ENCODE measurements around the gene CROCC2.

The CROCC2 gene

DNA sequence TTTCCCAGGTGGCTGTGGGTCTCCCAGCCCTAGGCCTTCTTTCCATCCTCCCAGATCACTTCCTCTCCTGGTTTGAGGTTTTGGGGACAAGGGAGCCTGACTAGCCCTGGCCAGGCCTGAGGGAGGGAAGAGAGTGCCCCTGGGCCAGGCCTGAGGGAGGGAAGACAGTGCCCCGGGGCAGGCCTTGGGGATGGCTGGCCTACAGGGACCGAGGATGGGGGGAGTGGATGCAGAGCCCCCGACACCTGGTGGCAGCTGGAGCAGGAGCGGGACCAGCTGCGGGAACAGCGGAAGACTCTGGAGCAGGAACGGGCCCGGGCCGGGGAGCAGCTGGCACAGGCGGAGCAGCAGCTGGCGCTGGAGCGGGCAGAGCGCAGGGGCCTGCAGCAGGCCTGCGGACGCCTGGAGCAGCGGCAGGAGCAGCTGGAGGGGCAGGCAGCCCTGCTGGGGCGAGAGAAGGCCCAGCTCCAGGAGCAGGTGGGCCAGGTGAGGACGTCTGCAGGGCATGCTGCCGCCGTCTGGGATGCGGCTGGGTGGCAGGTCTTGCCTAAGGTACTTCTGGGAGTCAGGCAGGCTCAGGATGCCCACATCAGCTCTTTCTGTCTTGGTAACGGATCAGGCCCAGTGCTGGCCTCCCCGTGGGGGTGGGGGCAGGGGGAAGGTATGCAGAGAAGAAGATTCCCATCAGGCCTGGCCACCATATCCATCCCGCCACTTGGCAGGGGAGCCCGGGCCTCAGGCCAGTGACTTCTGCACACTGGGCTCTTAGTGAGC is 29.2 kb downstream of the CROCC2 start:
- Histone ChIP-seq H3K4me3 (ENCODE audit: low read depth, low read length) (no peak overlapping the region), H3K27ac (ENCODE audit: extremely low read depth, low read depth, low read length) (no peak overlapping the region), H3K4me1 (ENCODE audit: control insufficient read depth, insufficient read depth, low read length) (no peaks in the 10 kb centered on the region), H3K9me3 (ENCODE audit: control insufficient read depth, insufficient read depth, low read depth, low read length) (no peaks in the 10 kb centered on the region), H3K36me3 (ENCODE audit: control insufficient read depth in 2 of 2, insufficient read depth in 1 of 2, low read length in 2 of 2) (no peaks in the 10 kb centered on the region)
- TF ChIP-seq ZNF202 (tag by site-specific recombination; IDR thresholded peaks at IDR 0.05; ENCODE audit: borderline replicate concordance) (no peak), ZNF133 (tag by site-specific recombination; IDR thresholded peaks at IDR 0.05) (no peak), MYNN (tag by site-specific recombination; IDR thresholded peaks at IDR 0.05; ENCODE audit: borderline replicate concordance) (no peak), ZNF433 (tag by site-specific recombination; IDR thresholded peaks at IDR 0.05; ENCODE audit: low read depth) (no peak), ZNF366 (tag by site-specific recombination; conservative IDR thresholded peaks at IDR 0.05) (no peak)
- TF ChIP-seq, protein P1, sequence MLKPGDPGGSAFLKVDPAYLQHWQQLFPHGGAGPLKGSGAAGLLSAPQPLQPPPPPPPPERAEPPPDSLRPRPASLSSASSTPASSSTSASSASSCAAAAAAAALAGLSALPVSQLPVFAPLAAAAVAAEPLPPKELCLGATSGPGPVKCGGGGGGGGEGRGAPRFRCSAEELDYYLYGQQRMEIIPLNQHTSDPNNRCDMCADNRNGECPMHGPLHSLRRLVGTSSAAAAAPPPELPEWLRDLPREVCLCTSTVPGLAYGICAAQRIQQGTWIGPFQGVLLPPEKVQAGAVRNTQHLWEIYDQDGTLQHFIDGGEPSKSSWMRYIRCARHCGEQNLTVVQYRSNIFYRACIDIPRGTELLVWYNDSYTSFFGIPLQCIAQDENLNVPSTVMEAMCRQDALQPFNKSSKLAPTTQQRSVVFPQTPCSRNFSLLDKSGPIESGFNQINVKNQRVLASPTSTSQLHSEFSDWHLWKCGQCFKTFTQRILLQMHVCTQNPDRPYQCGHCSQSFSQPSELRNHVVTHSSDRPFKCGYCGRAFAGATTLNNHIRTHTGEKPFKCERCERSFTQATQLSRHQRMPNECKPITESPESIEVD (tag by site-specific recombination; IDR thresholded peaks at IDR 0.05): no peak
- ChIA-PET CTCF (no interaction called here), POLR2A (no interaction called here)

DNA sequence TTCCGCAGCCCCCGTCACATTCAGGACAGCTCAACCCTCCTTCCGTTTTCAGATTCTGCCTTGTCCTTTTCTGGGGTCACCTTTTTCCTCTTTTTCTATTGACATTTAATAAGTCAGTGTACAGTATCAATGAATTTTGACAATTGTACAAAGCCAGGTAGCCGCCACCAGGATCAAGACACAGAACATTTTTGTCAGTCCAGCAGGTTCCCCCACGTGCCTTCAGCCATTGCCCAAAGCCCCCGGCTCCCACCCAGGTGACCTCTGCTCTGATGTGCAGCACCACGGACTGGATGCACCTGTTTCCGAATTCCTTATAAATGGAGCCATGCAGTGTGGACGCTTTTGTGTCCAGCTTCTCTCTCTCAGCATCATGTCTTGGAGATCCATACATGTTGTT is 30.0 kb downstream of the CROCC2 start:
- ChIA-PET CTCF (no interaction called here), POLR2A (interaction anchor here (0.6 kb wide), 1 partner anchor 931 kb away, joined by 3 read pairs; no protein-coding TSS in a partner anchor)
- H3K36me3 ChIP-seq (ENCODE audit: control insufficient read depth in 2 of 2, insufficient read depth in 1 of 2, low read length in 2 of 2): no peaks in the 10 kb centered on the region
- H3K4me3 ChIP-seq (ENCODE audit: low read depth, low read length): no peak overlapping the region
- H3K9me3 ChIP-seq (ENCODE audit: control insufficient read depth, insufficient read depth, low read depth, low read length): no peaks in the 10 kb centered on the region
- no peak overlapping the region for H3K27ac ChIP-seq (ENCODE audit: extremely low read depth, low read depth, low read length)
- H3K4me1 ChIP-seq (ENCODE audit: control insufficient read depth, insufficient read depth, low read length): no peaks in the 10 kb centered on the region
- TF ChIP-seq ZSCAN16 (tag by site-specific recombination; IDR thresholded peaks at IDR 0.05) (no peak), HOXD13 (CRISPR knock-in tag; IDR thresholded peaks at IDR 0.05; ENCODE audit: borderline replicate concordance) (no peak), ZNF112 (tag by site-specific recombination; IDR thresholded peaks at IDR 0.05) (no peak), ZNF677 (tag by site-specific recombination; IDR thresholded peaks at IDR 0.05) (no peak), KLF9 (tag by site-specific recombination; IDR thresholded peaks at IDR 0.05; ENCODE audit: low read depth) (no peak), ZNF501 (tag by site-specific recombination; IDR thresholded peaks at IDR 0.05) (no peak), GLI4 (tag by site-specific recombination; IDR thresholded peaks at IDR 0.05) (no peak), GLI2 (tag by site-specific recombination; IDR thresholded peaks at IDR 0.05; ENCODE audit: borderline replicate concordance, low read depth) (no peak), ZNF549 (tag by site-specific recombination; IDR thresholded peaks at IDR 0.05) (no peak)
- TF ChIP-seq, protein P2, sequence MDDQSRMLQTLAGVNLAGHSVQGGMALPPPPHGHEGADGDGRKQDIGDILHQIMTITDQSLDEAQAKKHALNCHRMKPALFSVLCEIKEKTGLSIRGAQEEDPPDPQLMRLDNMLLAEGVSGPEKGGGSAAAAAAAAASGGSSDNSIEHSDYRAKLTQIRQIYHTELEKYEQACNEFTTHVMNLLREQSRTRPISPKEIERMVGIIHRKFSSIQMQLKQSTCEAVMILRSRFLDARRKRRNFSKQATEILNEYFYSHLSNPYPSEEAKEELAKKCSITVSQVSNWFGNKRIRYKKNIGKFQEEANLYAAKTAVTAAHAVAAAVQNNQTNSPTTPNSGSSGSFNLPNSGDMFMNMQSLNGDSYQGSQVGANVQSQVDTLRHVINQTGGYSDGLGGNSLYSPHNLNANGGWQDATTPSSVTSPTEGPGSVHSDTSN (CRISPR knock-in tag; IDR thresholded peaks at IDR 0.05): no peak
- TF ChIP-seq, protein P3, sequence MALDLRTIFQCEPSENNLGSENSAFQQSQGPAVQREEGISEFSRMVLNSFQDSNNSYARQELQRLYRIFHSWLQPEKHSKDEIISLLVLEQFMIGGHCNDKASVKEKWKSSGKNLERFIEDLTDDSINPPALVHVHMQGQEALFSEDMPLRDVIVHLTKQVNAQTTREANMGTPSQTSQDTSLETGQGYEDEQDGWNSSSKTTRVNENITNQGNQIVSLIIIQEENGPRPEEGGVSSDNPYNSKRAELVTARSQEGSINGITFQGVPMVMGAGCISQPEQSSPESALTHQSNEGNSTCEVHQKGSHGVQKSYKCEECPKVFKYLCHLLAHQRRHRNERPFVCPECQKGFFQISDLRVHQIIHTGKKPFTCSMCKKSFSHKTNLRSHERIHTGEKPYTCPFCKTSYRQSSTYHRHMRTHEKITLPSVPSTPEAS (tag by site-specific recombination; IDR thresholded peaks at IDR 0.05): no peak
- TF ChIP-seq, protein P4, sequence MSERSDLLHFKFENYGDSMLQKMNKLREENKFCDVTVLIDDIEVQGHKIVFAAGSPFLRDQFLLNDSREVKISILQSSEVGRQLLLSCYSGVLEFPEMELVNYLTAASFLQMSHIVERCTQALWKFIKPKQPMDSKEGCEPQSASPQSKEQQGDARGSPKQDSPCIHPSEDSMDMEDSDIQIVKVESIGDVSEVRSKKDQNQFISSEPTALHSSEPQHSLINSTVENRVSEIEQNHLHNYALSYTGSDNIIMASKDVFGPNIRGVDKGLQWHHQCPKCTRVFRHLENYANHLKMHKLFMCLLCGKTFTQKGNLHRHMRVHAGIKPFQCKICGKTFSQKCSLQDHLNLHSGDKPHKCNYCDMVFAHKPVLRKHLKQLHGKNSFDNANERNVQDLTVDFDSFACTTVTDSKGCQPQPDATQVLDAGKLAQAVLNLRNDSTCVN (tag by site-specific recombination; optimal IDR thresholded peaks at IDR 0.05): no peak
- TF ChIP-seq, protein P5, sequence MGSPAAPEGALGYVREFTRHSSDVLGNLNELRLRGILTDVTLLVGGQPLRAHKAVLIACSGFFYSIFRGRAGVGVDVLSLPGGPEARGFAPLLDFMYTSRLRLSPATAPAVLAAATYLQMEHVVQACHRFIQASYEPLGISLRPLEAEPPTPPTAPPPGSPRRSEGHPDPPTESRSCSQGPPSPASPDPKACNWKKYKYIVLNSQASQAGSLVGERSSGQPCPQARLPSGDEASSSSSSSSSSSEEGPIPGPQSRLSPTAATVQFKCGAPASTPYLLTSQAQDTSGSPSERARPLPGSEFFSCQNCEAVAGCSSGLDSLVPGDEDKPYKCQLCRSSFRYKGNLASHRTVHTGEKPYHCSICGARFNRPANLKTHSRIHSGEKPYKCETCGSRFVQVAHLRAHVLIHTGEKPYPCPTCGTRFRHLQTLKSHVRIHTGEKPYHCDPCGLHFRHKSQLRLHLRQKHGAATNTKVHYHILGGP (tag by site-specific recombination; IDR thresholded peaks at IDR 0.05): no peak
